ENCODE measurements around the gene NTRK3.

DNA sequence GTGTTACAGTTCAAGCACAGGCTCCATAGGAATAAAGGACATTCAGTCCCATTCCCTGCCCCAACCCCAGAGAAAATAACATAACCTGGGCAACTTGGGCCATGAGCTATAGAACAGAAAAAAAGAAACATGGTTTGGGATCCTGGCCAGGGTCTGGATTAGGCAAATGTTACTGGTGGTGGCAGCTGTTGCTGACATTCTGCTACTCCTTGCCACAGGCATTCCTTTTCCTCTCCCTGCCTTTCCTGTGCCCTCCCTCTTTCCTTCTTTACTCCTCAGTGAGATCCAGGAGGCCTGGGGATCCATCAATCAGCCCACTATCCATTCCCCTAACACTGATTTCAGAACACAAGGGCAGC is 129.1 kb downstream of the NTRK3 start:
- no peak for TF ChIP-seq POLR2AphosphoS5 (IDR thresholded peaks at IDR 0.05; ENCODE audit: borderline replicate concordance, low read depth, low read length)
- TF ChIP-seq EZH2 (IDR thresholded peaks at IDR 0.05): no peak

All from SK-N-MC (cell line).